HG02610 (cell line): ENCODE results near the gene TMEM154.

Experiments used
- ATAC-seq: cut with Tn5 transposase; IDR thresholded peaks from one replicate; pipeline ENCODE4 v1.9.1; 2021; ENCODE audit warnings: mild to moderate bottlenecking, moderate library complexity; ENCODE audit not compliant: unreplicated experiment

The TMEM154 gene

GRCh38 chr4:152598454-152598853 lies 81.3 kb downstream of the TMEM154 start:
- ATAC-seq = no peak

- peak; percentile 83 for ATAC-seq
These were observed 84.5 kb downstream of the TMEM154 start for GRCh38 chr4:152594978-152595925.

GRCh38 chr4:152594057-152594456 lies 85.7 kb downstream of the TMEM154 start:
- ATAC-seq = no peak

- no peak for ATAC-seq
These were observed 87.9 kb downstream of the TMEM154 start for GRCh38 chr4:152591876-152592275.

GRCh38 chr4:152591396-152591795 lies 88.4 kb downstream of the TMEM154 start:
- no peak for ATAC-seq

GRCh38 chr4:152590179-152591031 lies 89.4 kb downstream of the TMEM154 start:
- no peak for ATAC-seq

- no peak for ATAC-seq
These were observed 90.9 kb downstream of the TMEM154 start for GRCh38 chr4:152588869-152589268.

GRCh38 chr4:152587127-152587526 lies 92.7 kb downstream of the TMEM154 start:
- no peak for ATAC-seq

GRCh38 chr4:152586668-152587067 lies 93.1 kb downstream of the TMEM154 start:
- ATAC-seq = no peak

- no peak for ATAC-seq
These were observed 94.8 kb downstream of the TMEM154 start for GRCh38 chr4:152585023-152585441.

- no peak for ATAC-seq
These were observed 98.1 kb downstream of the TMEM154 start for GRCh38 chr4:152581536-152582160.

GRCh38 chr4:152579916-152580315 lies 99.9 kb downstream of the TMEM154 start:
- ATAC-seq = no peak

- no peak for ATAC-seq
These were observed 100.6 kb downstream of the TMEM154 start for GRCh38 chr4:152579107-152579764.

- no peak for ATAC-seq
These were observed 101.1 kb downstream of the TMEM154 start for GRCh38 chr4:152578670-152579069.

GRCh38 chr4:152577708-152578396 lies 101.9 kb downstream of the TMEM154 start:
- peak; percentile 55 for ATAC-seq

- ATAC-seq = no peak
These were observed 104.3 kb downstream of the TMEM154 start for GRCh38 chr4:152575533-152575932.

- ATAC-seq = no peak
These were observed 105.9 kb downstream of the TMEM154 start for GRCh38 chr4:152573861-152574260.

- ATAC-seq = peak; percentile 77
These were observed 107.2 kb downstream of the TMEM154 start for GRCh38 chr4:152572417-152573086.

- no peak for ATAC-seq
These were observed 108.0 kb downstream of the TMEM154 start for GRCh38 chr4:152571770-152572169.
